WTC11 (cell line): Measurements from ENCODE around the gene ANKRD37.

Source experiments
- ATF3 ChIP-seq: sonication (generic); formaldehyde crosslinking; conservative IDR thresholded peaks from 2 replicates; pipeline ENCODE4 v1.8.1; 2022; ENCODE audit warnings: mild to moderate bottlenecking, missing genetic modification reagents
- CBFB ChIP-seq: sonication (generic); formaldehyde crosslinking; IDR thresholded peaks from 2 replicates; pipeline ENCODE4 v1.8.1; 2022; ENCODE audit warnings: mild to moderate bottlenecking, low read depth, missing genetic modification reagents
- E2F1 ChIP-seq: sonication (generic); formaldehyde crosslinking; IDR thresholded peaks from 2 replicates; pipeline ENCODE4 v1.8.0; 2022; ENCODE audit warnings: mild to moderate bottlenecking, missing genetic modification reagents
- ELF4 ChIP-seq: sonication (generic); formaldehyde crosslinking; IDR thresholded peaks from 2 replicates; pipeline ENCODE4 v1.8.1; 2022; ENCODE audit warnings: low read depth, mild to moderate bottlenecking, moderate library complexity, missing genetic modification reagents
- ESRRA ChIP-seq: sonication (generic); formaldehyde crosslinking; IDR thresholded peaks from 2 replicates; pipeline ENCODE4 v1.8.1; 2022; ENCODE audit warnings: mild to moderate bottlenecking, missing genetic modification reagents, borderline replicate concordance
- FOXJ3 ChIP-seq: sonication (generic); formaldehyde crosslinking; IDR thresholded peaks from 2 replicates; pipeline ENCODE4 v1.9.0; 2021; ENCODE audit warnings: missing genetic modification reagents, mild to moderate bottlenecking, borderline replicate concordance
- JUN ChIP-seq: sonication (generic); formaldehyde crosslinking; IDR thresholded peaks from 2 replicates; pipeline ENCODE4 v1.8.0; 2023; ENCODE audit warnings: mild to moderate bottlenecking, missing genetic modification reagents
- NFYB ChIP-seq: sonication (generic); formaldehyde crosslinking; conservative IDR thresholded peaks from 2 replicates; pipeline ENCODE4 v1.8.0; 2022; ENCODE audit warnings: low read depth, missing genetic modification reagents
- OVOL2 ChIP-seq: fragments of 250-450 bp; sonication (Bioruptor Pico); IDR thresholded peaks from 2 replicates; pipeline ENCODE4 v1.9.0; 2021; ENCODE audit warnings: mild to moderate bottlenecking, borderline replicate concordance
- ZMAT4 ChIP-seq: fragments of 250-450 bp; sonication (Bioruptor Pico); IDR thresholded peaks from 2 replicates; pipeline ENCODE4 v1.9.0; 2021; ENCODE audit warnings: mild to moderate bottlenecking
- TF ChIP-seq, protein P1 (sequence below): fragments of 200-600 bp; IDR thresholded peaks from 2 replicates; pipeline ENCODE4 v1.8.0; 2022; ENCODE audit warnings: antibody characterized with exemption
- TF ChIP-seq, protein P2 (sequence below): sonication (generic); formaldehyde crosslinking; IDR thresholded peaks from 2 replicates; pipeline ENCODE4 v1.8.1; 2022; ENCODE audit warnings: low read depth, missing genetic modification reagents, borderline replicate concordance

- TF ChIP-seq ATF3 (no peak), FOXJ3 (CRISPR knock-in tag) (no peak), E2F1 (CRISPR knock-in tag) (no peak), ESRRA (no peak), ZMAT4 (CRISPR knock-in tag) (no peak), ELF4 (CRISPR knock-in tag) (no peak), OVOL2 (CRISPR knock-in tag) (no peak), CBFB (CRISPR knock-in tag) (no peak), JUN (CRISPR knock-in tag) (no peak), NFYB (CRISPR knock-in tag) (no peak)
- TF ChIP-seq, protein P1, sequence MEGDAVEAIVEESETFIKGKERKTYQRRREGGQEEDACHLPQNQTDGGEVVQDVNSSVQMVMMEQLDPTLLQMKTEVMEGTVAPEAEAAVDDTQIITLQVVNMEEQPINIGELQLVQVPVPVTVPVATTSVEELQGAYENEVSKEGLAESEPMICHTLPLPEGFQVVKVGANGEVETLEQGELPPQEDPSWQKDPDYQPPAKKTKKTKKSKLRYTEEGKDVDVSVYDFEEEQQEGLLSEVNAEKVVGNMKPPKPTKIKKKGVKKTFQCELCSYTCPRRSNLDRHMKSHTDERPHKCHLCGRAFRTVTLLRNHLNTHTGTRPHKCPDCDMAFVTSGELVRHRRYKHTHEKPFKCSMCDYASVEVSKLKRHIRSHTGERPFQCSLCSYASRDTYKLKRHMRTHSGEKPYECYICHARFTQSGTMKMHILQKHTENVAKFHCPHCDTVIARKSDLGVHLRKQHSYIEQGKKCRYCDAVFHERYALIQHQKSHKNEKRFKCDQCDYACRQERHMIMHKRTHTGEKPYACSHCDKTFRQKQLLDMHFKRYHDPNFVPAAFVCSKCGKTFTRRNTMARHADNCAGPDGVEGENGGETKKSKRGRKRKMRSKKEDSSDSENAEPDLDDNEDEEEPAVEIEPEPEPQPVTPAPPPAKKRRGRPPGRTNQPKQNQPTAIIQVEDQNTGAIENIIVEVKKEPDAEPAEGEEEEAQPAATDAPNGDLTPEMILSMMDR, result no peak
- TF ChIP-seq, protein P2, sequence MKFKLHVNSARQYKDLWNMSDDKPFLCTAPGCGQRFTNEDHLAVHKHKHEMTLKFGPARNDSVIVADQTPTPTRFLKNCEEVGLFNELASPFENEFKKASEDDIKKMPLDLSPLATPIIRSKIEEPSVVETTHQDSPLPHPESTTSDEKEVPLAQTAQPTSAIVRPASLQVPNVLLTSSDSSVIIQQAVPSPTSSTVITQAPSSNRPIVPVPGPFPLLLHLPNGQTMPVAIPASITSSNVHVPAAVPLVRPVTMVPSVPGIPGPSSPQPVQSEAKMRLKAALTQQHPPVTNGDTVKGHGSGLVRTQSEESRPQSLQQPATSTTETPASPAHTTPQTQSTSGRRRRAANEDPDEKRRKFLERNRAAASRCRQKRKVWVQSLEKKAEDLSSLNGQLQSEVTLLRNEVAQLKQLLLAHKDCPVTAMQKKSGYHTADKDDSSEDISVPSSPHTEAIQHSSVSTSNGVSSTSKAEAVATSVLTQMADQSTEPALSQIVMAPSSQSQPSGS (CRISPR knock-in tag), result no peak
Measured at GRCh38 chr4:185351691-185352090, 45.0 kb upstream of the ANKRD37 start.
